Measurements from ENCODE around the gene MEGF6. TPM values are rescaled to one million over a fixed set of nuclear protein-coding genes. Genes with fewer than 3 reads are reported as not detected.

The MEGF6 gene
- total RNA-seq, 2 donors from 2014 or later: 63.1 to 63.8 TPM

- peaks cover 3% of the 10 kb centered on the region for H3K4me1 Mint-ChIP-seq
- no peaks in the 10 kb centered on the region for H3K9me3 ChIP-seq (ENCODE audit: control insufficient read depth, low read length, poor library complexity, severe bottlenecking)
- no peak overlapping the region for H3K4me3 Mint-ChIP-seq
- DNase-seq: no peak
- no peak for ATAC-seq
- no peak overlapping the region for H3K27ac Mint-ChIP-seq
- H3K36me3 Mint-ChIP-seq (ENCODE audit: low read depth): peaks cover 7% of the 10 kb centered on the region
- H3K27me3 Mint-ChIP-seq: no peaks in the 10 kb centered on the region
Observed at GRCh38 chr1:3639397-3639911, 28.1 kb upstream of the MEGF6 start.

GRCh38 chr1:3638676-3639075 lies 27.4 kb upstream of the MEGF6 start:
- ATAC-seq: no peak
- peak overlapping the region; percentile 4 for H3K27ac Mint-ChIP-seq
- H3K36me3 Mint-ChIP-seq (ENCODE audit: low read depth): peaks cover 7% of the 10 kb centered on the region
- H3K4me3 Mint-ChIP-seq: no peak overlapping the region
- H3K4me1 Mint-ChIP-seq: peaks cover 3% of the 10 kb centered on the region
- no peaks in the 10 kb centered on the region for H3K27me3 Mint-ChIP-seq
- no peaks in the 10 kb centered on the region for H3K9me3 ChIP-seq (ENCODE audit: control insufficient read depth, low read length, poor library complexity, severe bottlenecking)
- no peak for DNase-seq

GRCh38 chr1:3638027-3638426 lies 26.7 kb upstream of the MEGF6 start:
- Mint-ChIP-seq H3K4me3 (no peak overlapping the region), H3K36me3 (ENCODE audit: low read depth) (peaks cover 7% of the 10 kb centered on the region), H3K4me1 (peaks cover 3% of the 10 kb centered on the region), H3K27me3 (no peaks in the 10 kb centered on the region), H3K27ac (peak overlapping the region; percentile 4)
- DNase-seq (no peak), ATAC-seq (no peak)
- H3K9me3 ChIP-seq (ENCODE audit: control insufficient read depth, low read length, poor library complexity, severe bottlenecking): no peaks in the 10 kb centered on the region

- Mint-ChIP-seq H3K4me3 (no peak overlapping the region), H3K27me3 (no peaks in the 10 kb centered on the region), H3K4me1 (no peaks in the 10 kb centered on the region), H3K36me3 (ENCODE audit: low read depth) (peaks cover 7% of the 10 kb centered on the region), H3K27ac (no peak overlapping the region)
- DNase-seq (no peak), ATAC-seq (no peak)
- H3K9me3 ChIP-seq (ENCODE audit: control insufficient read depth, low read length, poor library complexity, severe bottlenecking): no peaks in the 10 kb centered on the region
Observed at GRCh38 chr1:3636531-3636930, 25.2 kb upstream of the MEGF6 start.

- no peak overlapping the region for H3K27ac Mint-ChIP-seq
- DNase-seq: no peak
- no peaks in the 10 kb centered on the region for H3K9me3 ChIP-seq (ENCODE audit: control insufficient read depth, low read length, poor library complexity, severe bottlenecking)
- peaks cover 7% of the 10 kb centered on the region for H3K36me3 Mint-ChIP-seq (ENCODE audit: low read depth)
- no peaks in the 10 kb centered on the region for H3K27me3 Mint-ChIP-seq
- no peak overlapping the region for H3K4me3 Mint-ChIP-seq
- H3K4me1 Mint-ChIP-seq: no peaks in the 10 kb centered on the region
- ATAC-seq: no peak
Observed at GRCh38 chr1:3636080-3636479, 24.8 kb upstream of the MEGF6 start.

GRCh38 chr1:3634059-3634800 lies 22.9 kb upstream of the MEGF6 start:
- Mint-ChIP-seq H3K4me3 (no peak overlapping the region), H3K27me3 (no peaks in the 10 kb centered on the region), H3K27ac (peak overlapping the region; percentile 82), H3K36me3 (ENCODE audit: low read depth) (peaks cover 7% of the 10 kb centered on the region), H3K4me1 (no peaks in the 10 kb centered on the region)
- H3K9me3 ChIP-seq (ENCODE audit: control insufficient read depth, low read length, poor library complexity, severe bottlenecking): no peaks in the 10 kb centered on the region
- ATAC-seq (no peak), DNase-seq (no peak)

GRCh38 chr1:3633344-3634058 lies 22.2 kb upstream of the MEGF6 start:
- ATAC-seq: no peak
- Mint-ChIP-seq H3K36me3 (ENCODE audit: low read depth) (peaks cover 7% of the 10 kb centered on the region), H3K4me3 (no peak overlapping the region), H3K4me1 (no peaks in the 10 kb centered on the region), H3K27ac (no peak overlapping the region), H3K27me3 (no peaks in the 10 kb centered on the region)
- H3K9me3 ChIP-seq (ENCODE audit: control insufficient read depth, low read length, poor library complexity, severe bottlenecking): no peaks in the 10 kb centered on the region
- no peak for DNase-seq

- H3K27me3 Mint-ChIP-seq: no peaks in the 10 kb centered on the region
- H3K36me3 Mint-ChIP-seq (ENCODE audit: low read depth): peaks cover 7% of the 10 kb centered on the region
- no peak overlapping the region for H3K27ac Mint-ChIP-seq
- H3K4me3 Mint-ChIP-seq: no peak overlapping the region
- ATAC-seq: no peak
- H3K4me1 Mint-ChIP-seq: no peaks in the 10 kb centered on the region
- no peak for DNase-seq
- H3K9me3 ChIP-seq (ENCODE audit: control insufficient read depth, low read length, poor library complexity, severe bottlenecking): no peaks in the 10 kb centered on the region
Observed at GRCh38 chr1:3632716-3633343, 21.5 kb upstream of the MEGF6 start.

GRCh38 chr1:3632298-3632697 lies 21.0 kb upstream of the MEGF6 start:
- no peak for DNase-seq
- ATAC-seq: no peak
- Mint-ChIP-seq H3K4me3 (no peak overlapping the region), H3K36me3 (ENCODE audit: low read depth) (peaks cover 7% of the 10 kb centered on the region), H3K4me1 (no peaks in the 10 kb centered on the region), H3K27ac (no peak overlapping the region), H3K27me3 (no peaks in the 10 kb centered on the region)
- H3K9me3 ChIP-seq (ENCODE audit: control insufficient read depth, low read length, poor library complexity, severe bottlenecking): no peaks in the 10 kb centered on the region

- no peak overlapping the region for H3K4me3 Mint-ChIP-seq
- peaks cover 4% of the 10 kb centered on the region for H3K36me3 Mint-ChIP-seq (ENCODE audit: low read depth)
- no peak for ATAC-seq
- no peaks in the 10 kb centered on the region for H3K4me1 Mint-ChIP-seq
- no peaks in the 10 kb centered on the region for H3K9me3 ChIP-seq (ENCODE audit: control insufficient read depth, low read length, poor library complexity, severe bottlenecking)
- no peak overlapping the region for H3K27ac Mint-ChIP-seq
- no peak for DNase-seq
- no peaks in the 10 kb centered on the region for H3K27me3 Mint-ChIP-seq
Observed at GRCh38 chr1:3631320-3632260, 20.3 kb upstream of the MEGF6 start.

- no peak for DNase-seq
- H3K9me3 ChIP-seq (ENCODE audit: control insufficient read depth, low read length, poor library complexity, severe bottlenecking): no peaks in the 10 kb centered on the region
- Mint-ChIP-seq H3K4me1 (peaks cover 3% of the 10 kb centered on the region), H3K27me3 (no peaks in the 10 kb centered on the region), H3K27ac (no peak overlapping the region), H3K36me3 (ENCODE audit: low read depth) (no peaks in the 10 kb centered on the region), H3K4me3 (no peak overlapping the region)
- ATAC-seq: no peak
Observed at GRCh38 chr1:3630914-3631313, 19.6 kb upstream of the MEGF6 start.

- Mint-ChIP-seq H3K36me3 (ENCODE audit: low read depth) (no peaks in the 10 kb centered on the region), H3K27ac (no peak overlapping the region), H3K4me3 (no peak overlapping the region), H3K4me1 (peaks cover 6% of the 10 kb centered on the region), H3K27me3 (no peaks in the 10 kb centered on the region)
- no peak for DNase-seq
- no peaks in the 10 kb centered on the region for H3K9me3 ChIP-seq (ENCODE audit: control insufficient read depth, low read length, poor library complexity, severe bottlenecking)
- ATAC-seq: no peak
Observed at GRCh38 chr1:3630161-3630611, 18.9 kb upstream of the MEGF6 start.
